Brain microvascular endothelial cell (primary cell): ENCODE measurements around the gene KLC4.

ENCODE experiments used
- DNase-seq: peaks from one replicate; pipeline ENCODE4 v3.0.0-alpha.2; 2020
- H3K27ac ChIP-seq: fragments of 250-450 bp; sonication (Bioruptor Pico); 2 replicates; pipeline ENCODE4 v1.5.1; 2020; ENCODE audit warnings: mild to moderate bottlenecking, moderate library complexity
- H3K27me3 ChIP-seq: fragments of 250-450 bp; sonication (Bioruptor Pico); replicated peaks from 2 replicates; pipeline ENCODE4 v1.5.1; 2020; ENCODE audit warnings: mild to moderate bottlenecking
- H3K36me3 ChIP-seq: fragments of 250-450 bp; sonication (Bioruptor Pico); replicated peaks from 2 replicates; pipeline ENCODE4 v1.5.1; 2020; ENCODE audit warnings: mild to moderate bottlenecking
- H3K4me3 ChIP-seq: 2 replicates; pipeline ENCODE4 v1.5.1; 2011; ENCODE audit warnings: low read depth, mild to moderate bottlenecking, control low read depth, low read length, moderate library complexity
- CTCF ChIP-seq: IDR thresholded peaks from 2 replicates; pipeline ENCODE4 v1.5.1; 2011; ENCODE audit warnings: low read depth, mild to moderate bottlenecking, moderate library complexity, low read length, control low read depth, inconsistent platforms; ENCODE audit errors: missing control alignments
- in situ Hi-C: cut with HindIII; loops from 2 replicates; pipeline ENCODE4 v1.10.0; 2017; ENCODE audit warnings: low sequenced_read_pairs, low pct_ligation_motif_present

KLC4 gene

GRCh38 chr6:43059168-43060033 lies at the start of gene KLC4, which contains the start of gene MRPL2:
KLC4 (plus strand) TSS chr6:43059631; CDS start chr6:43061336, 1,705 bp downstream.
MRPL2 (minus strand) TSS chr6:43059434; CDS start chr6:43059381, 53 bp downstream.
- no peaks in the 10 kb centered on the region for H3K27me3 ChIP-seq
- in situ Hi-C loops: no loop called here
- peak within 1 kb of the TSS; percentile 82 for H3K4me3 ChIP-seq
- peak; percentile 99 for DNase-seq
- H3K36me3 ChIP-seq: peaks cover 6% of the 10 kb centered on the region
- H3K27ac ChIP-seq: peak within 1 kb of the TSS; percentile 90
- no peak for TF ChIP-seq CTCF

- TF ChIP-seq CTCF: no peak
- no peak for DNase-seq
- H3K4me3 ChIP-seq: no peak overlapping the region
- H3K36me3 ChIP-seq: peaks cover 50% of the 10 kb centered on the region
- H3K27ac ChIP-seq: no peak overlapping the region
- in situ Hi-C loops: no loop called here
- H3K27me3 ChIP-seq: no peaks in the 10 kb centered on the region
Measured at GRCh38 chr6:43011207-43011606, 48.2 kb upstream of the KLC4 start.

GRCh38 chr6:43012364-43012763 lies 47.1 kb upstream of the KLC4 start:
- no peaks in the 10 kb centered on the region for H3K27me3 ChIP-seq
- peaks cover 45% of the 10 kb centered on the region for H3K36me3 ChIP-seq
- TF ChIP-seq CTCF: no peak
- no peak overlapping the region for H3K27ac ChIP-seq
- in situ Hi-C loops: no loop called here
- no peak for DNase-seq
- no peak overlapping the region for H3K4me3 ChIP-seq

- Histone ChIP-seq H3K27ac (no peak overlapping the region), H3K4me3 (peak overlapping the region; percentile 94), H3K27me3 (no peaks in the 10 kb centered on the region), H3K36me3 (peaks cover 43% of the 10 kb centered on the region)
- DNase-seq: no peak
- TF ChIP-seq CTCF: no peak
- in situ Hi-C loops: no loop called here
Measured at GRCh38 chr6:43013097-43013842, 46.2 kb upstream of the KLC4 start.

- in situ Hi-C loops: no loop called here
- DNase-seq: peak; percentile 100
- no peak for TF ChIP-seq CTCF
- peak within 1 kb of the TSS; percentile 83 for H3K27ac ChIP-seq
- peak within 1 kb of the TSS; percentile 94 for H3K4me3 ChIP-seq
- H3K36me3 ChIP-seq: peaks cover 43% of the 10 kb centered on the region
- H3K27me3 ChIP-seq: no peaks in the 10 kb centered on the region
Measured at GRCh38 chr6:43013843-43014433, 45.5 kb upstream of the KLC4 start, which contains the start of the genes KLHDC3 and MEA1. KLHDC3 (plus strand) TSS chr6:43014249; CDS start chr6:43017193, 2,944 bp downstream. MEA1 (minus strand) TSS chr6:43013946; CDS start chr6:43013813, 133 bp downstream.
